Endothelial cell of umbilical vein (primary cell): ENCODE results near the gene AJAP1. TPM values are rescaled to one million over a fixed set of nuclear protein-coding genes. Genes with fewer than 3 reads are reported as not detected.

Source experiments
- BruUV-seq: library from RNA; stranded (reverse); fragments of 400-500 nt; replicated peaks from 2 replicates; lab custom pipeline; 2021; lab: Mats Ljungman, UMichigan
- CTCF ChIA-PET: fragments of 300-600, 350-600 bp; sonication (Branson Sonifier 250); formaldehyde crosslinking; loops from one replicate; lab custom pipeline; 2021; ENCODE audit warnings: antibody characterized with exemption, inconsistent platforms; lab: Charles Lee
- POLR2A ChIA-PET: fragments of 300-600, 350-600 bp; sonication (Branson Sonifier 250); formaldehyde crosslinking; loops from one replicate; lab custom pipeline; 2021; ENCODE audit warnings: antibody characterized with exemption, inconsistent platforms; lab: Charles Lee
- DNase-seq: peaks from one replicate; pipeline ENCODE4 v3.0.0-alpha.2; 2011; ENCODE audit warnings: low read depth, low spot score
- FAIRE-seq: peaks from 2 replicates; lab custom pipeline; 2011; peaks lifted over from hg19 to GRCh38; lab: Jason Lieb, UNC
- H2AFZ ChIP-seq: 2 replicates; pipeline ENCODE4 v1.6.0; 2012; ENCODE audit warnings: low read depth, low read length, control low read depth, inconsistent platforms
- H3K27ac ChIP-seq: 2 replicates; pipeline ENCODE4 v1.5.1; 2011; ENCODE audit warnings: low read depth, mild to moderate bottlenecking, control low read depth, low read length, moderate library complexity; ENCODE audit not compliant: insufficient read depth
- H3K27me3 ChIP-seq, 2 experiments: 2 replicates each; pipeline versions ENCODE4 v1.6.0 to v1.6.1; 2011; ENCODE audit warnings: low read length in 2 of 2, mixed read lengths in 1 of 2; ENCODE audit not compliant: control insufficient read depth in 2 of 2, insufficient read depth in 2 of 2
- H3K36me3 ChIP-seq, 2 experiments: 2 replicates in 1 of 2; 3 replicates in 1 of 2; pipeline ENCODE4 v1.5.1; 2011; ENCODE audit warnings: low read length in 2 of 2, mild to moderate bottlenecking in 1 of 2, moderate library complexity in 1 of 2; ENCODE audit not compliant: control insufficient read depth in 2 of 2, insufficient read depth in 2 of 2; ENCODE audit errors: extremely low read depth in 1 of 2
- H3K4me1 ChIP-seq: 3 replicates; pipeline ENCODE4 v1.5.1; 2011; ENCODE audit warnings: mild to moderate bottlenecking, low read length; ENCODE audit not compliant: control insufficient read depth, insufficient read depth; ENCODE audit errors: extremely low read depth
- H3K4me2 ChIP-seq: 2 replicates; pipeline ENCODE4 v1.6.1; 2011; ENCODE audit warnings: low read length, control low read depth, mixed read lengths; ENCODE audit not compliant: insufficient read depth
- H3K4me3 ChIP-seq, 3 experiments: fragments of 200-600 bp in 1 of 3; sonication (generic), shearing (Covaris generic) in 1 of 3; replicated peaks in 1 of 3; 2 replicates each; pipeline ENCODE4 v1.5.1; 2011 to 2016; ENCODE audit warnings: control low read depth in 3 of 3, low read length in 3 of 3, mild to moderate bottlenecking in 2 of 3, inconsistent platforms in 1 of 3, low read depth in 1 of 3, moderate library complexity in 1 of 3; ENCODE audit not compliant: insufficient read depth in 1 of 3
- H3K79me2 ChIP-seq: 2 replicates; pipeline ENCODE4 v1.6.0; 2012; ENCODE audit warnings: low read length, inconsistent platforms; ENCODE audit not compliant: control insufficient read depth, insufficient read depth
- H3K9ac ChIP-seq: replicated peaks from 2 replicates; pipeline ENCODE3; 2011; ENCODE audit warnings: low read length, control low read depth; ENCODE audit not compliant: insufficient read depth; ENCODE audit errors: extremely low read depth
- H3K9me1 ChIP-seq: replicated peaks from 3 replicates; pipeline ENCODE4 v1.6.0; 2011; ENCODE audit warnings: mild to moderate bottlenecking, low read length; ENCODE audit not compliant: control insufficient read depth, insufficient read depth; ENCODE audit errors: extremely low read depth
- H3K9me3 ChIP-seq: replicated peaks from 2 replicates; pipeline ENCODE4 v1.5.1; 2012; ENCODE audit warnings: low read length, inconsistent platforms; ENCODE audit not compliant: control insufficient read depth, insufficient read depth
- H4K20me1 ChIP-seq: replicated peaks from 2 replicates; pipeline ENCODE3; 2011; ENCODE audit warnings: mild to moderate bottlenecking, low read length; ENCODE audit not compliant: control insufficient read depth, insufficient read depth; ENCODE audit errors: extremely low read depth
- CTCF ChIP-seq, 2 donors: IDR thresholded peaks; 1 replicate in 1 of 2; 2 replicates in 1 of 2; pipeline ENCODE4 v1.5.1; 2011; ENCODE audit warnings: low read length in 2 of 2, mild to moderate bottlenecking in 2 of 2, moderate library complexity in 2 of 2, control low read depth in 1 of 2, inconsistent platforms in 1 of 2, low read depth in 1 of 2; ENCODE audit not compliant: insufficient read depth in 1 of 2; ENCODE audit errors: extremely low read depth in 1 of 2
- EZH2 ChIP-seq: IDR thresholded peaks from 2 replicates; pipeline ENCODE4 v1.6.1; 2012; ENCODE audit warnings: borderline replicate concordance, low read depth, mild to moderate bottlenecking, moderate library complexity, low read length, inconsistent platforms; ENCODE audit not compliant: severe bottlenecking
- FOS ChIP-seq: IDR thresholded peaks from 2 replicates; pipeline ENCODE4 v1.6.1; 2011; ENCODE audit warnings: mild to moderate bottlenecking, low read length, moderate library complexity, borderline replicate concordance; ENCODE audit not compliant: insufficient read depth
- GATA2 ChIP-seq: IDR thresholded peaks from 2 replicates; pipeline ENCODE4 v1.7.0; 2011; ENCODE audit warnings: low read depth, mild to moderate bottlenecking, moderate library complexity, mixed read lengths, low read length; ENCODE audit not compliant: insufficient read length, insufficient read depth
- JUN ChIP-seq: IDR thresholded peaks from 2 replicates; pipeline ENCODE4 v1.6.1; 2011; ENCODE audit warnings: borderline replicate concordance, low read depth; ENCODE audit not compliant: insufficient read length, insufficient read depth
- MAX ChIP-seq: IDR thresholded peaks from 2 replicates; pipeline ENCODE4 v1.6.1; 2011; ENCODE audit not compliant: insufficient read depth, insufficient read length
- MYC ChIP-seq: IDR thresholded peaks from one replicate; pipeline ENCODE4 v1.6.1; 2011; ENCODE audit warnings: mild to moderate bottlenecking, low read depth, low read length
- POLR2A ChIP-seq: IDR thresholded peaks from 2 replicates; pipeline ENCODE4 v1.6.1; 2012; ENCODE audit warnings: low read depth, mild to moderate bottlenecking, control low read depth, low read length
- POLR2AphosphoS5 ChIP-seq: IDR thresholded peaks from 2 replicates; pipeline ENCODE4 v1.6.1; 2012; ENCODE audit warnings: low read depth, mild to moderate bottlenecking, control low read depth, low read length, moderate library complexity; ENCODE audit not compliant: insufficient read depth
- dilution Hi-C: fragments of 300-500 bp; cut with MboI; formaldehyde crosslinking; loops from one replicate; pipeline ENCODE4 v1.15.0; 2019; ENCODE audit warnings: low sequenced_read_pairs; ENCODE audit not compliant: extremely low pct_ligation_motif_present
- intact Hi-C: fragments of 100-400 bp; cut with micrococcal nuclease; formaldehyde crosslinking; loops from one replicate; pipeline ENCODE4 v1.10.0; 2022
- polyA plus RNA-seq, 4 experiments: library from polyadenylated mRNA; depleted of rRNA in 3 of 4; stranded (reverse) in 3 of 4; unstranded in 1 of 4; fragments of >200 nt; gene quantifications; 2 replicates each; pipeline versions ENCODE4 v1.2.1 to v1.2.3, GENCODE V29; 2011 to 2012; ENCODE audit warnings: missing spikeins in 1 of 4
- total RNA-seq: library from RNA; stranded (reverse); gene quantifications from 2 replicates; pipeline ENCODE4 v1.2.3, GENCODE V29; 2021

AJAP1 gene
- total and polyA plus RNA-seq, 2 donors (not counting 3 experiments of a cell fraction or from before 2014, with no cell fraction given) = not detected

- Histone ChIP-seq H3K4me2 (no peak overlapping the region), H3K27me3 (no peaks in the 10 kb centered on the region), H4K20me1 (no peaks in the 10 kb centered on the region), H3K9me1 (no peaks in the 10 kb centered on the region), H3K36me3 (no peaks in the 10 kb centered on the region), H3K79me2 (no peaks in the 10 kb centered on the region), H2AFZ (no peak overlapping the region), H3K4me3 (no peak overlapping the region), H3K27ac (no peak overlapping the region), H3K9ac (no peak overlapping the region), H3K4me1 (no peaks in the 10 kb centered on the region), H3K9me3 (no peaks in the 10 kb centered on the region)
- BruUV-seq = no TSS peak
- TF ChIP-seq EZH2 = no peak
- TF ChIP-seq POLR2AphosphoS5 = no peak
- TF ChIP-seq MAX = no peak
- no peak for TF ChIP-seq MYC
- no peak for TF ChIP-seq GATA2
- TF ChIP-seq CTCF (IDR thresholded peaks at IDR 0.05; ENCODE audit: extremely low read depth in 1 of 2, insufficient read depth in 1 of 2, low read depth in 1 of 2, low read length in 2 of 2) = no peak
- no peak for TF ChIP-seq FOS
- TF ChIP-seq JUN = no peak
- no peak for TF ChIP-seq POLR2A
- intact Hi-C loops (no loop called here), dilution Hi-C loops (no loop called here)
- POLR2A ChIA-PET = no interaction called here
- CTCF ChIA-PET = no interaction called here
- FAIRE-seq = no peak
- no peak for DNase-seq
Measured at GRCh38 chr1:4626560-4627319, 27.7 kb upstream of the AJAP1 start.
